ENCODE data around the gene CEBPA.

The CEBPA gene

GRCh38 chr19:33273065-33273736 is 29.1 kb downstream of the CEBPA start:
- Mint-ChIP-seq H3K4me3 (peak overlapping the region; percentile 47), H3K36me3 (ENCODE audit: low read depth) (no peaks in the 10 kb centered on the region)
- TF ChIP-seq CTCF (IDR thresholded peaks at IDR 0.05) = no peak

GRCh38 chr19:33271246-33272021 is 30.9 kb downstream of the CEBPA start:
- H3K36me3 Mint-ChIP-seq (ENCODE audit: low read depth) = no peaks in the 10 kb centered on the region
- H3K4me3 Mint-ChIP-seq = no peak overlapping the region
- H3K27me3 Mint-ChIP-seq (ENCODE audit: low read depth, poor library complexity) = peaks cover 4% of the 10 kb centered on the region
- H3K9me3 Mint-ChIP-seq = no peaks in the 10 kb centered on the region
- H3K27ac Mint-ChIP-seq = no peak overlapping the region
- TF ChIP-seq CTCF (IDR thresholded peaks at IDR 0.05) = no peak
- H3K4me1 Mint-ChIP-seq = peaks cover 23% of the 10 kb centered on the region
- DNase-seq = no peak

More at GRCh38 chr19:33273065-33273736, 29.1 kb downstream of the CEBPA start:
- Mint-ChIP-seq H3K4me1 (peaks cover 34% of the 10 kb centered on the region), H3K27ac (peak overlapping the region; percentile 24), H3K9me3 (no peaks in the 10 kb centered on the region), H3K27me3 (ENCODE audit: low read depth, poor library complexity) (peaks cover 4% of the 10 kb centered on the region)
- peak; percentile 27 for DNase-seq

GRCh38 chr19:33270769-33271168 is 31.6 kb downstream of the CEBPA start:
- H3K4me1 Mint-ChIP-seq = peaks cover 23% of the 10 kb centered on the region
- no peak for TF ChIP-seq CTCF (IDR thresholded peaks at IDR 0.05)
- H3K27me3 Mint-ChIP-seq (ENCODE audit: low read depth, poor library complexity) = peaks cover 4% of the 10 kb centered on the region
- no peaks in the 10 kb centered on the region for H3K36me3 Mint-ChIP-seq (ENCODE audit: low read depth)
- DNase-seq = no peak
- H3K9me3 Mint-ChIP-seq = no peaks in the 10 kb centered on the region
- H3K4me3 Mint-ChIP-seq = no peak overlapping the region
- H3K27ac Mint-ChIP-seq = no peak overlapping the region

- no peak overlapping the region for H3K4me3 Mint-ChIP-seq
- no peaks in the 10 kb centered on the region for H3K9me3 Mint-ChIP-seq
- H3K27ac Mint-ChIP-seq = no peak overlapping the region
- DNase-seq = no peak
- H3K4me1 Mint-ChIP-seq = peaks cover 17% of the 10 kb centered on the region
- peaks cover 4% of the 10 kb centered on the region for H3K27me3 Mint-ChIP-seq (ENCODE audit: low read depth, poor library complexity)
- H3K36me3 Mint-ChIP-seq (ENCODE audit: low read depth) = no peaks in the 10 kb centered on the region
- TF ChIP-seq CTCF (IDR thresholded peaks at IDR 0.05) = no peak
These were observed 33.3 kb downstream of the CEBPA start for GRCh38 chr19:33269016-33269415.

GRCh38 chr19:33268162-33268991 is 34.0 kb downstream of the CEBPA start:
- H3K27ac Mint-ChIP-seq = no peak overlapping the region
- H3K4me3 Mint-ChIP-seq = no peak overlapping the region
- no peaks in the 10 kb centered on the region for H3K9me3 Mint-ChIP-seq
- H3K4me1 Mint-ChIP-seq = peaks cover 12% of the 10 kb centered on the region
- no peak for TF ChIP-seq CTCF (IDR thresholded peaks at IDR 0.05)
- peaks cover 4% of the 10 kb centered on the region for H3K27me3 Mint-ChIP-seq (ENCODE audit: low read depth, poor library complexity)
- no peaks in the 10 kb centered on the region for H3K36me3 Mint-ChIP-seq (ENCODE audit: low read depth)
- no peak for DNase-seq
